Naive B cell (primary cell): ENCODE measurements around the gene ATP9B. TPM values are rescaled to one million over a fixed set of nuclear protein-coding genes. Genes with fewer than 3 reads are reported as not detected.
A peak's percentile ranks its signal among the peaks of the same experiment; 100 is the strongest.

ENCODE experiments used
- ATAC-seq, 2 donors: fragments of 150-1000 bp; cut with Tn5 transposase; 2 replicates each; pipeline ENCODE4 v1.10.0; 2021; ENCODE audit warnings: low read depth in 2 of 2, mild to moderate bottlenecking in 2 of 2, moderate library complexity in 2 of 2
- DNase-seq: peaks from one replicate; pipeline ENCODE4 v3.0.0; 2022
- H3K27ac Mint-ChIP-seq, 6 donors: one replicate each; pipeline ENCODE4 v1.8.0; 2020 to 2022; ENCODE audit warnings: mild to moderate bottlenecking in 6 of 6, mixed read lengths in 6 of 6, moderate library complexity in 5 of 6, inconsistent platforms in 2 of 6
- H3K27me3 Mint-ChIP-seq, 3 donors: one replicate each; pipeline ENCODE4 v1.8.0; 2021 to 2022; ENCODE audit warnings: mixed read lengths in 3 of 3, mild to moderate bottlenecking in 1 of 3
- H3K36me3 Mint-ChIP-seq, 2 donors: one replicate each; pipeline ENCODE4 v1.8.0; 2020 to 2022; ENCODE audit warnings: mixed read lengths in 2 of 2, inconsistent platforms in 1 of 2, mild to moderate bottlenecking in 1 of 2
- H3K4me1 Mint-ChIP-seq, 3 donors: one replicate each; pipeline ENCODE4 v1.8.0; 2020 to 2022; ENCODE audit warnings: mixed read lengths in 3 of 3, inconsistent platforms in 1 of 3, mild to moderate bottlenecking in 1 of 3, moderate library complexity in 1 of 3
- H3K4me3 Mint-ChIP-seq, 8 donors: one replicate each; pipeline ENCODE4 v1.8.0; 2020 to 2022; ENCODE audit warnings: mild to moderate bottlenecking in 8 of 8, mixed read lengths in 8 of 8, moderate library complexity in 8 of 8, inconsistent platforms in 2 of 8
- H3K9me3 Mint-ChIP-seq, 7 donors: one replicate each; pipeline ENCODE4 v1.8.0; 2020 to 2022; ENCODE audit warnings: mixed read lengths in 7 of 7, mild to moderate bottlenecking in 5 of 7, inconsistent platforms in 2 of 7, moderate library complexity in 1 of 7
- polyA plus RNA-seq, 6 donors: library from polyadenylated mRNA; unstranded; fragments of 300-500 nt; fragmentation: Illumina TruSeq; gene quantifications; one replicate each; pipeline ENCODE4 v1.2.3, GENCODE V29; 2021; ENCODE audit warnings: low read depth in 6 of 6

Gene ATP9B
- polyA plus RNA-seq, 6 donors from 2014 or later, result 14.7 to 27.6 (median 16.3) TPM

DNA sequence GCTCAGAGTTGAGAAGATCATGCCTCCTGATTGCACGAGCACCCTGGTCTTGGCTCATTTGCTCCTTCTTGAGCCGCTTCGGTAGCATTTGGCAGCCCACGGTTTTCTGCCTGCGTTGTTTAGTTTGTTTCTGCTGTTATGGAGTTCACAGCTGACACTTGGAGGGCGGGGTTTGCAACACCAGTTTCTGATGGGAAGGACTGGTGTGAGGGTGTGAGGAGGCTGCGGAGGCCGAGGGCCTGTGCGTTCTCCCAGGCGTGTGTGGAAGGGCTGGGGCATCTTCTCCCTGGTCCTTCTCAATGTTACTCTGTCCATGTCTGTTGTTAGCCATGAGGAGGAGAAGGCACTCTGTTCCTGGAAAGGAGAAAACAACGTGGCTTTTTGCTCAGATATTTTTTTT is 349.4 kb downstream of the ATP9B start:
- Mint-ChIP-seq H3K4me1 (peaks cover 22 to 50% (median 39%) of the 10 kb centered on the region in 3 donors), H3K27me3 (no peaks in the 10 kb centered on the region), H3K9me3 (no peaks in the 10 kb centered on the region), H3K36me3 (peaks cover 12 to 21% of the 10 kb centered on the region in 2 donors), H3K4me3 (peak overlapping the region in 1 of 8 donors; percentile 45), H3K27ac (peak overlapping the region in 3 of 6 donors; percentile 59 to 75 (median 62))
- ATAC-seq (no peak), DNase-seq (no peak)

GRCh38 chr18:79420033-79420745 is 351.0 kb downstream of the ATP9B start:
- peak overlapping the region in 3 of 6 donors; percentile 66 to 89 (median 82) for H3K27ac Mint-ChIP-seq
- DNase-seq, result no peak
- H3K4me1 Mint-ChIP-seq, result peaks cover 30 to 47% (median 37%) of the 10 kb centered on the region in 3 donors
- H3K9me3 Mint-ChIP-seq, result no peaks in the 10 kb centered on the region
- no peaks in the 10 kb centered on the region for H3K27me3 Mint-ChIP-seq
- ATAC-seq, result no peak
- H3K36me3 Mint-ChIP-seq, result peaks cover 12 to 25% of the 10 kb centered on the region in 2 donors
- H3K4me3 Mint-ChIP-seq, result peak overlapping the region in 2 of 8 donors; percentile 66 to 75

DNA sequence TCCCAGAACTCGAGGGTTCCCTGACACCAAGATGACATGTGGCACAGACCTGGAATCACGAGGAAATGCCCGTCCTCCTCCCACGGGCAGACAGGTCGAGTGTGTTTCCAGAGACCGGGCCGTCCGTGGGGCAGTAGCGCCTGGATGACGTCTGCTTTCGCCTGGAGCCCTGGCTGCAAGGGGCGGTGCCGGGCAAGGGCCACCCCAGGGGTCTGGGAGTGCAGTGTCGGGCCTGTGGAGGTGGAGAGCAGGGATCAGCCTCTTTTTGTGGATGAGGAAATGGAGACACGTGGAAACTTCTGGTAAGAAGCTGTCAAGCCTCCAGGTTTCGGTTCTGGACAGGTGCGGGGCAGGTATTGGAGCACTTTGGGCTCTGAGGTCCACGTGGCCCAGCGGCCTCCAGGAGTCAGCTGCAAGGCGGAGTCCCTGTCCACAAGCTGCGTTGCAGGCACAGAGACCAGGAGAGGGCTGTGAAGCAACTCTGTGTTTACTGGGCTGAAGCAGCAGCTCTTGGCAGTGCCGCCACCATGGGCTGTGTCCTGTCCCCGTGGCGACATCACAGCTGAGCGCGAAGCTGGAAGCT is 352.2 kb downstream of the ATP9B start:
- Mint-ChIP-seq H3K27ac (peak overlapping the region in 2 of 6 donors; percentile 29 to 59), H3K9me3 (no peaks in the 10 kb centered on the region), H3K27me3 (no peaks in the 10 kb centered on the region), H3K4me1 (peaks cover 31 to 47% (median 39%) of the 10 kb centered on the region in 3 donors), H3K36me3 (peaks cover 12 to 28% of the 10 kb centered on the region in 2 donors), H3K4me3 (peak overlapping the region in 1 of 8 donors; percentile 47)
- DNase-seq, result no peak
- no peak for ATAC-seq

DNA sequence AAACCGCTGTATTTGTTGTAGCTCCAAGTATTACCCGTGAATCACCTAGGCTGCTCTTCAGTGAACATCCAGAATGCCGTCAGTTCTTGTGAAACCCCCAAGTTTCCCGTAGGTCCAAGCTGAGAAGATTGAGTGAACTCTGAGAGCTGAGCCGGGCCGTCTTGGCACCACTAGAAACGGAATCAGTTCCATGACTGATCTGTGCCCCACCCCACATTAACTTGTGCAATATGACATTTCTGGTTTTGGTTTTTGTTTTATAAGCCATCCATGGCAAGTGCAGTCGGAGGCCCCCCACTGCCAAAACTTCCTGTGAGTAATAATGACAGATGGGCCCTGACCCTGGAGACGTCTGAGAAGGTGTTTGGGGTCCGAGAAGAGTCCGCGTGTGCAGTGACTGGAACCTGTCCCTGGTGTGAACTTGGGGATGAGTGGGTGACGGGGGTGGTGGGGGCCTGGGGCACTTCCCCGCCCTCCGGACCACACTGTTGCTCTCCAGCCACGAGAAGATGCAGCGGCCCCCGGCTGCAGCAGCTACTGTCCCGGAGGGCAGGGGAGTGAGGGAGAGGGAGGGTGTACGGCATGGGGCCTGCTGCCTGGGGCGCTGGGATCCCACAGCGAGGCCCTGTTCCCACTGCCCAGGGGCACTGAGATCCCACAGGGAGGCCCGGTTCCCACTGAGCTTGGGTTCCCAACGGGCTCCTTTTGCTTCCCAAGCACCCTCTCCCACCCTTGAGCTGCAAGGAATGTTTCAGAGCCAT is 353.0 kb downstream of the ATP9B start:
- Mint-ChIP-seq H3K9me3 (no peaks in the 10 kb centered on the region), H3K27ac (peak overlapping the region in 3 of 6 donors; percentile 76 to 86 (median 80)), H3K27me3 (no peaks in the 10 kb centered on the region), H3K4me3 (peak overlapping the region in 3 of 8 donors; percentile 35 to 57 (median 56)), H3K36me3 (peaks cover 12 to 28% of the 10 kb centered on the region in 2 donors), H3K4me1 (peaks cover 28 to 46% (median 38%) of the 10 kb centered on the region in 3 donors)
- DNase-seq, result no peak
- no peak for ATAC-seq

GRCh38 chr18:79422783-79423165 is 353.6 kb downstream of the ATP9B start:
- H3K4me3 Mint-ChIP-seq, result no peak overlapping the region
- ATAC-seq (no peak), DNase-seq (no peak)
- H3K9me3 Mint-ChIP-seq, result no peaks in the 10 kb centered on the region
- peaks cover 12 to 28% of the 10 kb centered on the region in 2 donors for H3K36me3 Mint-ChIP-seq
- no peaks in the 10 kb centered on the region for H3K27me3 Mint-ChIP-seq
- H3K27ac Mint-ChIP-seq, result no peak overlapping the region
- peaks cover 28 to 47% (median 38%) of the 10 kb centered on the region in 3 donors for H3K4me1 Mint-ChIP-seq

- H3K9me3 Mint-ChIP-seq, result no peaks in the 10 kb centered on the region
Observed at GRCh38 chr18:79423211-79424007, 354.2 kb downstream of the ATP9B start.

GRCh38 chr18:79424008-79424565 is 354.9 kb downstream of the ATP9B start:
- peaks cover 33 to 49% (median 47%) of the 10 kb centered on the region in 3 donors for H3K4me1 Mint-ChIP-seq

More at GRCh38 chr18:79423211-79424007, 354.2 kb downstream of the ATP9B start:
- H3K27ac Mint-ChIP-seq, result peak overlapping the region in 3 of 6 donors; percentile 31 to 56 (median 42)
- H3K36me3 Mint-ChIP-seq, result peaks cover 12 to 28% of the 10 kb centered on the region in 2 donors
- H3K4me3 Mint-ChIP-seq, result no peak overlapping the region
- ATAC-seq (no peak), DNase-seq (no peak)
- no peaks in the 10 kb centered on the region for H3K27me3 Mint-ChIP-seq
- H3K4me1 Mint-ChIP-seq, result peaks cover 30 to 48% (median 42%) of the 10 kb centered on the region in 3 donors

GRCh38 chr18:79424880-79425568 is 355.8 kb downstream of the ATP9B start:
- Mint-ChIP-seq H3K4me1 (peaks cover 33 to 52% (median 51%) of the 10 kb centered on the region in 3 donors), H3K4me3 (peak overlapping the region in 3 of 8 donors; percentile 10 to 79 (median 59)), H3K36me3 (peaks cover 7 to 23% of the 10 kb centered on the region in 2 donors), H3K27ac (peak overlapping the region in 5 of 6 donors; percentile 89 to 96 (median 93)), H3K27me3 (no peaks in the 10 kb centered on the region), H3K9me3 (no peaks in the 10 kb centered on the region)
- no peak for ATAC-seq
- no peak for DNase-seq

More at GRCh38 chr18:79424008-79424565, 354.9 kb downstream of the ATP9B start:
- H3K27ac Mint-ChIP-seq, result peak overlapping the region; percentile 28 to 96 (median 89)
- H3K36me3 Mint-ChIP-seq, result peaks cover 12 to 28% of the 10 kb centered on the region in 2 donors
- H3K4me3 Mint-ChIP-seq, result peak overlapping the region in 1 of 8 donors; percentile 10
- H3K27me3 Mint-ChIP-seq, result no peaks in the 10 kb centered on the region
- no peak for DNase-seq
- no peak for ATAC-seq
- H3K9me3 Mint-ChIP-seq, result no peaks in the 10 kb centered on the region

DNA sequence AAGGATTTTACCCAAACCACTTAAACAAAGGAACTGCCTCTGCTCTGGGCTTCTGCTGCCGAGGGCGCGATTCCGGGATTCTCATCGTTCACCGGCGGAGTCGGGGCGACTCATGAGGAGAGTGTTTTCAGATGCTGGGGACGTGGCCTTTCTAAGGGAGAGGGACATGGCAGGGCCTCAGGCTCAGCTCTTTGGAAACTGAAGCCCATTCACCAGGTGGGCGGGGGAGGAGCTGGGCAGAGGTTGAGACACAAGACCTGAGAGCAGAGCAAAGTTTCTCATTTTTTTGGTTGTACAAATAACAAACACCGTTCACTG is 356.3 kb downstream of the ATP9B start:
- peaks cover 31 to 52% (median 51%) of the 10 kb centered on the region in 3 donors for H3K4me1 Mint-ChIP-seq
- peak overlapping the region in 1 of 8 donors; percentile 2 for H3K4me3 Mint-ChIP-seq
- peaks cover 7 to 18% of the 10 kb centered on the region in 2 donors for H3K36me3 Mint-ChIP-seq
- ATAC-seq, result no peak
- no peaks in the 10 kb centered on the region for H3K9me3 Mint-ChIP-seq
- peak overlapping the region in 3 of 6 donors; percentile 59 to 89 (median 68) for H3K27ac Mint-ChIP-seq
- H3K27me3 Mint-ChIP-seq, result no peaks in the 10 kb centered on the region
- DNase-seq, result no peak

- ATAC-seq (no peak), DNase-seq (no peak)
- peak overlapping the region in 1 of 8 donors; percentile 9 for H3K4me3 Mint-ChIP-seq
- peaks cover 33 to 59% (median 54%) of the 10 kb centered on the region in 3 donors for H3K4me1 Mint-ChIP-seq
- H3K9me3 Mint-ChIP-seq, result no peaks in the 10 kb centered on the region
- H3K36me3 Mint-ChIP-seq, result peaks cover 7 to 15% of the 10 kb centered on the region in 2 donors
- peak overlapping the region in 2 of 6 donors; percentile 31 to 65 for H3K27ac Mint-ChIP-seq
- H3K27me3 Mint-ChIP-seq, result no peaks in the 10 kb centered on the region
Observed at GRCh38 chr18:79426376-79427300, 357.4 kb downstream of the ATP9B start.
